ENCODE data around the gene MYL6B.

GRCh38 chr12:56107242-56107641 is 45.1 kb upstream of the MYL6B start:
- no peak for TF ChIP-seq CTCF (IDR thresholded peaks at IDR 0.05)
- no peak for TF ChIP-seq EP300 (IDR thresholded peaks at IDR 0.05)
